IMR-90 (cell line): ENCODE results near the gene ADGRF4. TPM values are rescaled to one million over a fixed set of nuclear protein-coding genes. Genes with fewer than 3 reads are reported as not detected.

Experiments used
- ATAC-seq: fragments of 200-7000 bp; cut with Tn5 transposase; 2 replicates; pipeline ENCODE4 v1.9.1; 2020; ENCODE audit warnings: low read depth, mild to moderate bottlenecking, moderate library complexity
- BruUV-seq: library from RNA; stranded (reverse); fragments of 400-500 nt; replicated peaks from 2 replicates; lab custom pipeline; 2021; lab: Mats Ljungman, UMichigan
- CTCF ChIA-PET: fragments of 300-600 bp; formaldehyde crosslinking; extraction: SDS; loops from one replicate; lab custom pipeline; 2021; ENCODE audit warnings: antibody characterized with exemption; lab: Yijun Ruan, JAX
- POLR2A ChIA-PET: fragments of 300-600 bp; sonication (Branson Sonifier 250); formaldehyde crosslinking; loops from one replicate; lab custom pipeline; 2022; ENCODE audit warnings: antibody characterized with exemption; ENCODE audit not compliant: unreplicated experiment; lab: Charles Lee
- DNase-seq: peaks from one replicate; pipeline ENCODE4 v3.0.0; 2013
- H2AFZ ChIP-seq: replicated peaks from 2 replicates; pipeline ENCODE3; 2013; ENCODE audit warnings: low read length, mild to moderate bottlenecking; ENCODE audit not compliant: poor library complexity
- H2AK5ac ChIP-seq: 2 replicates; pipeline ENCODE4 v1.6.1; 2013; ENCODE audit warnings: low read depth, low read length, inconsistent platforms
- H2AK9ac ChIP-seq: replicated peaks from 2 replicates; pipeline ENCODE3; 2013; ENCODE audit warnings: mild to moderate bottlenecking, low read depth, low read length, moderate library complexity; ENCODE audit not compliant: poor library complexity
- H2BK120ac ChIP-seq: 2 replicates; pipeline ENCODE4 v1.6.1; 2013; ENCODE audit warnings: low read depth, low read length, inconsistent platforms
- H2BK15ac ChIP-seq: 3 replicates; pipeline ENCODE4 v1.6.1; 2013; ENCODE audit warnings: low read depth, low read length, inconsistent platforms
- H2BK20ac ChIP-seq: 2 replicates; pipeline ENCODE4 v1.6.1; 2013; ENCODE audit warnings: low read depth, mild to moderate bottlenecking, inconsistent platforms, low read length, moderate library complexity
- H2BK5ac ChIP-seq: 2 replicates; pipeline ENCODE4 v1.6.1; 2013; ENCODE audit warnings: mild to moderate bottlenecking, low read depth, low read length, inconsistent platforms; ENCODE audit not compliant: poor library complexity, severe bottlenecking
- H3K14ac ChIP-seq: replicated peaks from 2 replicates; pipeline ENCODE4 v1.6.1; 2013; ENCODE audit warnings: low read depth, low read length, inconsistent platforms
- H3K18ac ChIP-seq: 2 replicates; pipeline ENCODE4 v1.6.1; 2013; ENCODE audit warnings: low read depth, low read length, control low read depth
- H3K23ac ChIP-seq: 2 replicates; pipeline ENCODE4 v1.6.1; 2013; ENCODE audit warnings: low read depth, low read length, inconsistent platforms
- H3K27ac ChIP-seq: 2 replicates; pipeline ENCODE4 v1.5.1; 2013; ENCODE audit warnings: mild to moderate bottlenecking, control low read depth, low read length; ENCODE audit not compliant: insufficient read depth
- H3K27me3 ChIP-seq: 2 replicates; pipeline ENCODE4 v1.6.1; 2013; ENCODE audit warnings: low read length; ENCODE audit not compliant: control insufficient read depth, insufficient read depth
- H3K36me3 ChIP-seq: 2 replicates; pipeline ENCODE4 v1.6.1; 2013; ENCODE audit warnings: low read length, mixed read lengths; ENCODE audit not compliant: control insufficient read depth, insufficient read depth
- H3K4ac ChIP-seq: 2 replicates; pipeline ENCODE4 v1.6.1; 2013; ENCODE audit warnings: low read depth, low read length, inconsistent platforms
- H3K4me1 ChIP-seq: 2 replicates; pipeline ENCODE4 v1.6.1; 2013; ENCODE audit warnings: low read length, mixed read lengths; ENCODE audit not compliant: control insufficient read depth, insufficient read depth
- H3K4me2 ChIP-seq: 2 replicates; pipeline ENCODE4 v1.6.1; 2013; ENCODE audit warnings: low read depth, mild to moderate bottlenecking, control low read depth, low read length, moderate library complexity
- H3K4me3 ChIP-seq: 2 replicates; pipeline ENCODE4 v1.5.1; 2013; ENCODE audit warnings: low read depth, mild to moderate bottlenecking, control low read depth, low read length, moderate library complexity; ENCODE audit not compliant: insufficient read depth
- H3K56ac ChIP-seq: 2 replicates; pipeline ENCODE4 v1.6.1; 2013; ENCODE audit warnings: low read length, inconsistent platforms; ENCODE audit not compliant: insufficient read depth; ENCODE audit errors: extremely low read depth
- H3K79me1 ChIP-seq, 2 experiments: 2 replicates each; pipeline ENCODE4 v1.6.1; 2013; ENCODE audit warnings: low read length in 2 of 2, inconsistent platforms in 1 of 2, low read depth in 1 of 2
- H3K9ac ChIP-seq: 2 replicates; pipeline ENCODE4 v1.6.1; 2013; ENCODE audit warnings: low read depth, low read length, control low read depth
- H3K9me1 ChIP-seq: 2 replicates; pipeline ENCODE4 v1.6.1; 2013; ENCODE audit warnings: low read length, inconsistent platforms; ENCODE audit not compliant: insufficient read depth
- H3K9me3 ChIP-seq: 2 replicates; pipeline ENCODE4 v1.6.1; 2013; ENCODE audit warnings: low read length; ENCODE audit not compliant: control insufficient read depth, insufficient read depth
- H4K20me1 ChIP-seq: 2 replicates; pipeline ENCODE4 v1.6.1; 2013; ENCODE audit warnings: low read length, inconsistent platforms; ENCODE audit not compliant: insufficient read depth
- H4K5ac ChIP-seq: 2 replicates; pipeline ENCODE4 v1.6.1; 2013; ENCODE audit warnings: mild to moderate bottlenecking, low read depth, low read length, control low read depth
- H4K8ac ChIP-seq, 2 experiments: 2 replicates each; pipeline ENCODE4 v1.6.1; 2013; ENCODE audit warnings: low read depth in 2 of 2, low read length in 2 of 2, control low read depth in 1 of 2, inconsistent platforms in 1 of 2
- H4K91ac ChIP-seq: 2 replicates; pipeline ENCODE4 v1.6.1; 2013; ENCODE audit warnings: low read depth, low read length, inconsistent platforms; ENCODE audit not compliant: insufficient read depth
- BHLHE40 ChIP-seq: fragments of 150-350 bp; IDR thresholded peaks from 2 replicates; pipeline ENCODE4 v1.6.1; 2016; ENCODE audit warnings: mild to moderate bottlenecking, low read depth, low read length
- CEBPB ChIP-seq: IDR thresholded peaks from 2 replicates; pipeline ENCODE4 v1.6.1; 2012; ENCODE audit warnings: low read depth, low read length, improper control_type of control experiment
- CHD1 ChIP-seq: IDR thresholded peaks from 2 replicates; pipeline ENCODE4 v1.6.1; 2012; ENCODE audit warnings: low read depth, low read length, improper control_type of control experiment
- CTCF ChIP-seq: conservative IDR thresholded peaks from 2 replicates; pipeline ENCODE4 v1.5.1; 2012; ENCODE audit warnings: mild to moderate bottlenecking, low read depth, low read length, improper control_type of control experiment
- ELK1 ChIP-seq: fragments of 150-350 bp; IDR thresholded peaks from 2 replicates; pipeline ENCODE4 v1.6.1; 2016; ENCODE audit warnings: low read depth, mild to moderate bottlenecking, low read length, moderate library complexity, borderline replicate concordance
- FOS ChIP-seq: fragments of 150-350 bp; IDR thresholded peaks from 2 replicates; pipeline ENCODE4 v1.6.1; 2016; ENCODE audit warnings: low read depth, low read length
- MAFK ChIP-seq: IDR thresholded peaks from 2 replicates; pipeline ENCODE4 v1.6.1; 2012; ENCODE audit warnings: low read depth, low read length, improper control_type of control experiment
- MAZ ChIP-seq: IDR thresholded peaks from 2 replicates; pipeline ENCODE4 v1.6.1; 2012; ENCODE audit warnings: low read depth, mild to moderate bottlenecking, low read length, improper control_type of control experiment, moderate library complexity, borderline replicate concordance
- POLR2A ChIP-seq: IDR thresholded peaks from 2 replicates; pipeline ENCODE4 v1.6.1; 2012; ENCODE audit warnings: mild to moderate bottlenecking, low read depth, low read length
- RAD21 ChIP-seq: IDR thresholded peaks from 2 replicates; pipeline ENCODE4 v1.6.1; 2012; ENCODE audit warnings: low read length, improper control_type of control experiment
- RCOR1 ChIP-seq: IDR thresholded peaks from 2 replicates; pipeline ENCODE4 v1.6.1; 2012; ENCODE audit warnings: mild to moderate bottlenecking, low read length, improper control_type of control experiment; ENCODE audit not compliant: insufficient replicate concordance
- RFX5 ChIP-seq: IDR thresholded peaks from 2 replicates; pipeline ENCODE4 v1.8.0; 2012; ENCODE audit warnings: low read depth, mild to moderate bottlenecking, low read length, moderate library complexity
- SMC3 ChIP-seq: fragments of 150-350 bp; IDR thresholded peaks from 2 replicates; pipeline ENCODE4 v1.6.1; 2016; ENCODE audit warnings: low read depth, mild to moderate bottlenecking, antibody characterized with exemption, low read length, moderate library complexity
- USF2 ChIP-seq: fragments of 150-350 bp; IDR thresholded peaks from 2 replicates; pipeline ENCODE4 v1.6.1; 2017; ENCODE audit warnings: mild to moderate bottlenecking, antibody characterized with exemption, low read length, low read depth
- WGBS, 2 experiments: methylation state at CpG; one replicate each; pipeline versions ENCODE4 v1.1.5 to v1.1.7; 2013; ENCODE audit warnings: missing lambda C conversion rate in 2 of 2; ENCODE audit not compliant: insufficient read length in 1 of 2; ENCODE audit errors: extremely low coverage in 2 of 2; 5-methylcytosine and 5-hydroxymethylcytosine counted together
- dilution Hi-C: fragments of 300-500 bp; cut with HindIII; formaldehyde crosslinking; loops from one replicate; pipeline ENCODE4 v1.14.3; 2018; ENCODE audit warnings: low sequenced_read_pairs; ENCODE audit not compliant: unreplicated experiment
- in situ Hi-C: fragments of 300-500 bp; cut with MboI; formaldehyde crosslinking; loops from 3 replicates; pipeline ENCODE4 v1.14.3; 2019; ENCODE audit warnings: low sequenced_read_pairs, inconsistent platforms, mixed read lengths
- intact Hi-C: fragments of 100-400 bp; cut with micrococcal nuclease; formaldehyde crosslinking; loops from 2 replicates; pipeline ENCODE4 v1.10.0; 2022
- polyA plus RNA-seq, 3 experiments: library from polyadenylated mRNA; depleted of rRNA; stranded (reverse); fragments of >200 nt; gene quantifications; 2 replicates each; pipeline ENCODE4 v1.2.3, GENCODE V29; 2012; ENCODE audit warnings: low replicate concordance in 1 of 3
- total RNA-seq: library from RNA; depleted of rRNA; stranded (reverse); fragments of >200 nt; gene quantifications from 2 replicates; pipeline ENCODE4 v1.2.3, GENCODE V29; 2012

Gene ADGRF4
- total and polyA plus RNA-seq, 2 of the 4 experiments (the other 2 are of a cell fraction): under 0.01 to 0.02 TPM

DNA sequence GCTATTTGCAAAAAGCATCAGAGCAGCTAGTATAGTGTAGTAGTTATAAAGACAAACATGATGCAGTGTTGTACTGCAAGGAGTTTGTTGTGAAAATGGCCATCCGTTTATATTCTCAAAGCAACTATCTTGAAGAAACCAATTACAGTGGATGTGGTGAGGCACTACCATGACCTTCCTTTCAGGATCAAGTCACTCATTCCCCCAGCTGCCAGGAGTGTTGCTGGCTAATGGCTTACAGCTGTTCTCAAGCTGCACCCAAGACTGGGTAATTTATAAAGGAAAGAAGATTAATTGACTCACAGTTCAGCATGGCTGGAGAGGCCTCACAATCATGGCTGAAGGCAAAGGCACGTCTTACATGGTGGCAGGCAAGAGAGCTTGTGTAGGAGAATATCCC is 29.0 kb downstream of the ADGRF4 start:
- Histone ChIP-seq H3K36me3 (no peaks in the 10 kb centered on the region), H4K20me1 (no peaks in the 10 kb centered on the region), H2BK15ac (no peak overlapping the region), H3K4ac (no peak overlapping the region), H2BK5ac (no peak overlapping the region), H2BK120ac (no peak overlapping the region), H3K4me2 (no peak overlapping the region), H3K9me3 (no peaks in the 10 kb centered on the region), H4K91ac (no peak overlapping the region), H3K14ac (no peak overlapping the region), H2BK20ac (no peak overlapping the region), H4K8ac (no peak overlapping the region), H3K9me1 (no peaks in the 10 kb centered on the region), H4K5ac (no peak overlapping the region), H2AK5ac (no peak overlapping the region), H3K23ac (no peak overlapping the region), H3K56ac (no peak overlapping the region), H3K27me3 (no peaks in the 10 kb centered on the region), H3K4me1 (no peaks in the 10 kb centered on the region), H2AK9ac (no peak overlapping the region), H2AFZ (no peak overlapping the region), H3K9ac (no peak overlapping the region), H3K27ac (no peak overlapping the region), H3K4me3 (no peak overlapping the region), H3K79me1 (no peaks in the 10 kb centered on the region), H3K18ac (no peak overlapping the region)
- WGBS, 2 experiments: no CpG with 5 or more reads among the region's 2 CpGs
- in situ Hi-C loops: no loop called here
- ATAC-seq: no peak
- BruUV-seq: no TSS peak
- TF ChIP-seq FOS (no peak), CTCF (no peak), CEBPB (no peak), ELK1 (no peak), RCOR1 (no peak), USF2 (no peak), RFX5 (no peak), RAD21 (no peak), MAZ (no peak), MAFK (no peak), BHLHE40 (no peak), CHD1 (no peak), SMC3 (no peak), POLR2A (no peak)
- DNase-seq: no peak
- intact Hi-C loops: no loop called here
- ChIA-PET POLR2A (no interaction called here), CTCF (no interaction called here)
- dilution Hi-C loops: no loop called here
